Aorta (tissue), 5 donors: ENCODE measurements around the gene GOLT1B. TPM values are rescaled to one million over a fixed set of nuclear protein-coding genes. Genes with fewer than 3 reads are reported as not detected.

Experiments
- ATAC-seq: fragments of 200-7000 bp; cut with Tn5 transposase; one replicate; pipeline ENCODE4 v1.9.1; 2022; ENCODE audit warnings: moderate library complexity; ENCODE audit not compliant: low FRiP score
- DNase-seq, 2 donors: peaks; one replicate each; pipeline ENCODE4 v3.0.0-alpha.2; 2020
- H3K27ac ChIP-seq, 2 donors: one replicate each; pipeline ENCODE4 v1.5.1; 2013; ENCODE audit warnings: low read length in 2 of 2, mild to moderate bottlenecking in 2 of 2, moderate library complexity in 2 of 2, control low read depth in 1 of 2, inconsistent platforms in 1 of 2, low read depth in 1 of 2
- H3K27me3 ChIP-seq, 2 donors: one replicate each; pipeline ENCODE4 v1.6.1; 2013; ENCODE audit warnings: control low read depth in 1 of 2, low read length in 1 of 2, mild to moderate bottlenecking in 1 of 2, moderate library complexity in 1 of 2; ENCODE audit not compliant: insufficient read depth in 2 of 2, control insufficient read depth in 1 of 2
- H3K36me3 ChIP-seq, 2 donors: one replicate each; pipeline ENCODE4 v1.6.1; 2013; ENCODE audit warnings: control low read depth in 1 of 2, low read length in 1 of 2, mild to moderate bottlenecking in 1 of 2; ENCODE audit not compliant: insufficient read depth in 2 of 2, control insufficient read depth in 1 of 2
- H3K4me1 ChIP-seq, 2 donors: one replicate each; pipeline ENCODE4 v1.6.1; 2013; ENCODE audit warnings: low read length in 2 of 2, control low read depth in 1 of 2, mild to moderate bottlenecking in 1 of 2, moderate library complexity in 1 of 2; ENCODE audit not compliant: insufficient read depth in 2 of 2, control insufficient read depth in 1 of 2
- H3K4me3 ChIP-seq, 2 donors: one replicate each; pipeline ENCODE4 v1.5.1; 2013; ENCODE audit warnings: low read length in 2 of 2, control low read depth in 1 of 2, mild to moderate bottlenecking in 1 of 2
- H3K9me3 ChIP-seq: one replicate; pipeline ENCODE4 v1.6.1; 2013; ENCODE audit warnings: mild to moderate bottlenecking, low read length; ENCODE audit not compliant: control insufficient read depth
- WGBS, 2 donors: extraction: QIAGEN DNeasy Blood & Tissue Kit; methylation state at CpG; one replicate each; pipeline ENCODE4 v1.1.7; 2013; 5-methylcytosine and 5-hydroxymethylcytosine counted together
- intact Hi-C, 2 donors: fragments of 100-400 bp; cut with DNase I; formaldehyde crosslinking; loops; one replicate each; pipeline versions ENCODE4 v1.14.2 to v1.15.0; 2022
- polyA plus RNA-seq, 2 donors: library from polyadenylated mRNA; stranded (reverse); fragments of 200-250 nt; gene quantifications; one replicate each; pipeline ENCODE4 v1.2.3, GENCODE V29; 2013
- total RNA-seq, 2 donors: library from RNA; stranded (reverse); fragmentation: NEBNext Ultra II Directional; extraction: Animal tissue kit (Norgen Biotek cat#: 25700); gene quantifications; one replicate each; pipeline ENCODE4 v1.2.1, GENCODE V29; 2021
- donor health status: healthy with polysubstance abuse.
- donor health status: Bipolar disorder and iron deficiency.
- donor health status: DM: no; HTN: no; CAD: no.
- donor health status: DM: no; HTN: no; CAD: no.
- donor health status: DM: yes; HTN: yes; CAD: no.

The GOLT1B gene
- total and polyA plus RNA-seq, 4 donors: 24.4 to 45.4 (median 35.3) TPM

DNA sequence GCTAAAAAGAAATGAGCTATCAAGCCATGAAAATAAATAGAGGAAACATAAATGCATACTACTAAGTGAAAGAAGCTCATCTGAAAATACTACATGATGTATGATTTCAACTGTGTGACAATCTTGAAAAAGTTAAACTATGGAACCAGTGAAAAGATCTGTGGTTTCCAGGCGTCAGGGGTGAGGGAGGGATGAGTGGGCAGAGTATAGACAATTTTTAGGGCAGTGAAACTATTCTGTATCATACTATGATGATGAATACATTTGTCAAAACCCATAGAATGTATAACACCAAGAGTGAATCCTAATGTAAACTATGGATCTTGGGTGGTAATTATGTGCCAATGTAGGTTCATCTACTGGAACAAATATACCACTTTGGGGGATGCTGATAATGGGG is 45.8 kb downstream of the GOLT1B start:
- no peak overlapping the region for H3K27ac ChIP-seq
- no peak overlapping the region for H3K4me3 ChIP-seq
- H3K4me1 ChIP-seq: no peaks in the 10 kb centered on the region
- intact Hi-C loops: no loop called here
- WGBS, 2 donors: 63 to 74% methylated on average over 1 of the region's 1 CpG
- no peaks in the 10 kb centered on the region for H3K9me3 ChIP-seq
- ATAC-seq (no peak), DNase-seq (no peak)
- H3K36me3 ChIP-seq: no peaks in the 10 kb centered on the region
- no peaks in the 10 kb centered on the region for H3K27me3 ChIP-seq

DNA sequence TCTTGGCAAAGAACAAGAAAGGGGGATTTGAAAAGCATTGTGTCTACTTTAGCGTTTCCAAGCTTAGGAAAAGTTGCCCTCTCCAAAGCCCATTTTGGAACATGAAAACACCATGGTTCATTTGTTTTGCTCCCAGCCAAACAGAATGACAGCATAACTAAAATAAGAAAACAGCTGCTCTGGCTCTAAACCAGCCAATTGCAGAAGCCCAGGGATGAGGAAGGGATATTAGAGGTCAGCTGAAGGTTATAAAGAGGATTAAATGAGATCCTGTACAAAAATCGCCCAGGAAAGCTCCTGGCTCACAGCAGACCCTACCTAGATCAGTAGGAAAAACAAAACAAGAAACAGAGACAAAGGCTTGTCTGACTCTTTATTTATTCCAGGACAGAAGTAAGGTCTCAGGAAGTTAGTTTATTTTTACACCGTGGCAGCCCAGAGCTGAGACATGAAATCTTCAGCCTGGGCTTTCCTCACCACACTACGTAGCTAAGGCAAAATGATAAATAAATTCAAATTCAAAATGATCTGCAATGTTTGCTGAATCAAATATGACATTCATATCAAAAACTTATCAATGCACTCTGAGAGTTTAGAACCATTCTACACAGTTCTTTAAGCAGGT is 50.4 kb downstream of the GOLT1B start:
- intact Hi-C loops: no loop called here
- Histone ChIP-seq H3K36me3 (no peaks in the 10 kb centered on the region), H3K4me1 (no peaks in the 10 kb centered on the region), H3K27ac (no peak overlapping the region), H3K27me3 (no peaks in the 10 kb centered on the region), H3K9me3 (no peaks in the 10 kb centered on the region), H3K4me3 (no peak overlapping the region)
- 9 to 11% methylated on average over 4 of the region's 4 CpGs for WGBS, 2 donors
- no peak for DNase-seq
- ATAC-seq: no peak

DNA sequence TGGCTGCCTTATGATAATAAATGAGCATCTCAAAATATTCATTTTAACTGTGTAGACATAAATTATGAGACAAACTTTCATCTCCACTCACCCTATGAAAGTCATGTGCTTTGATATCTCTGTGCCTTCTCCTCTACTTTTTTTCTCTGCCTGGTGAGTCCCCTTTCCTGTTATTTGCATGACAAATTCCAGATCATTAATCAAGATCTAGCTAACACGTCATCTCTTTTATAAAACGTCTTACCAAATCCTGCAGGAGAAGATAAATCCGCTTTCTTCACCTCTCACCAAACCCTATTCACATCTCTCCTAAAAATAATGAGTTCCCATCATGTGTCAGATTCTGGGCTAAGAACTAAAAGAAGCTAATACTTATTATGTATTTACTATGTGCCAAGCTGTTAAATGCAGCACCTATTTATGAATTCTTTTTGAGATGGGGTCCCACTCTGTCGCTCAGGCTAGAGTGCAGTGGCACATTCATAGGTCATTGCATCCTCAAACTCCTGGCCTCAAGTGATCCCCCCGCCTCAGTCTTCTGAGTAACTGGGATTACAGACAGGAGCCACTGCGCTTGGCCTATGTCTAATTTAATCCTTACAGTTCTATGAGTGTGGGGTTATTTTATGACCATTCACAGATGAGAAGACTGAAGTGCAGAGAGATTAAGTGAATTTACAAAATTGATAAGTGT is 51.2 kb downstream of the GOLT1B start:
- Histone ChIP-seq H3K27me3 (no peaks in the 10 kb centered on the region), H3K9me3 (no peaks in the 10 kb centered on the region), H3K4me1 (no peaks in the 10 kb centered on the region), H3K36me3 (no peaks in the 10 kb centered on the region), H3K4me3 (no peak overlapping the region), H3K27ac (no peak overlapping the region)
- 64 to 70% methylated on average over 6 of the region's 6 CpGs for WGBS, 2 donors
- no peak for DNase-seq
- intact Hi-C loops: no loop called here
- no peak for ATAC-seq

DNA sequence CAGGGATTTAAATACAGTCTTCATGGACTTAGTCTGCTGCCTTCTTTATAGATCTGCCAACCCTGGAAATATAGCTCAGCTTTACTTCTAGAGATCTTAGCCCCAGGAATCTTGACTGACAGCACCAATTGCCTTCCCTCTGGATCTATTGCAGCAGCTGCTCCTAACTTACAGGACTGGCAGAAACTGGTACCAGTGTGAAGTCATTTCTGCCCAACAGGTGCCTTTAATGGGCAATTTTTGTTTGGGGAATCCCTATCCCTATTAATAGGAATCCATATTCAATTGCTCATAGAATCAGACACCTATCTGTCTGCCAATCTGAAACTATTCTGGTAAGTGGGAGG is 51.7 kb downstream of the GOLT1B start:
- intact Hi-C loops: no loop called here
- Histone ChIP-seq H3K4me1 (no peaks in the 10 kb centered on the region), H3K36me3 (no peaks in the 10 kb centered on the region), H3K27ac (no peak overlapping the region), H3K4me3 (no peak overlapping the region), H3K9me3 (no peaks in the 10 kb centered on the region), H3K27me3 (no peaks in the 10 kb centered on the region)
- ATAC-seq (no peak), DNase-seq (no peak)

DNA sequence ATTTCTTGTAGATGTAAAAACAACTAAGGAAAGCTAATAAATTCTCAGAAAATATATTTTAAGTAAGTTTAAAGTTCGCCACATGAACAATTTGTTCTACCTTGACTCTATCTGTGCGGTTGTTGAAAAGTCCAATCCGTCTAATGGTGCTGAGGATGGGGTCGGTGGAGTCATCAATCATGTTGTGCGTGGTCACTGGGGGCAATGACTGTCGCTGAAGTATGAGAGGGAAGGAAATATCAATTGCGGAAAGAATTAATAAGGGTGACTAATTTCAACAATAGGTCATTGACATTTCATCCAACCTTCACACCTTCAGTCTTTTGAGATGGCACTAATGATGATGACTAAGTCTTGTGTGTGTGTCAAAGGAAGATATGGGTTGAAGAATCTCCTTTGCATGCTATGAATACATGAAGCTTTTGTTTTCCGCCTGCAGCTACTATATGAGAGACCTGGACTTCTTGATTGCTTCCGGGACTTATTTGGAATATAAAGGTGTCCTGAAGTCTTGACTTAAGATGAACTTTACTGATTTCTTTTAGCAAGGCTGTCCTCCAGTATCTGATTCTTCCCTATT is 56.6 kb downstream of the GOLT1B start:
- no peak overlapping the region for H3K4me3 ChIP-seq

DNA sequence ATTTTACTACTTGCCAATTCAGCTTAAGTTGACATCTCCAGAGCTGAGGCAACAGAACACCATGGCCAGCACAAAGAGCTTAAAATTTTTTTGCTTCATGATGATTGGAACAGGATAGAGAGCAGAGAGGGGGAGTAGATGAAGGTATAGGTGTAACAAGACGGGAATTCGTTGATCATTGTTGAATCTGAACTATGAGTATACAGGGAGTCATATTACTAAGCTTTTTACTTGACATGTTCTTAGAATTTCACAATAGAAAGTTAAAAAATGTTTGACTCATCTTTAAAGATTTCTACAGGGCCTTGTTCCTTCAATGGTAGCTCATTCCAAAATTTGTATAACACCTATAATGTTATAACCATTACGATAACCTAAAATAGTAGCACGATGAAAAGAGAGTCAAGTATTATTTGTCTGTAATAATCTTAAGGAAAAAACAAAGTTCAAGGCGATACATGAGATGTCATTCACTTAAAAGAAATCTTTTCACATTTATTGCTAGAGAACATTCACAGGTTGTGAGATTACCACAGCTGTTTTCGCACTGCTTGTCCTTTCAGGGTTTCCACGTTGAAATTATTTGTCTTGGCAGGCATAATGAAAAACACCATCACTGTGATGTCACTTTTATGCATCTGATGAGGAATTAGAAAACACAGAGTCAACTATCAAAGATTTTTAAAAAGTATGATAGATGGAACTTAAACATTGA is 58.4 kb downstream of the GOLT1B start:
- no peak for DNase-seq
- Histone ChIP-seq H3K27ac (no peak overlapping the region), H3K27me3 (no peaks in the 10 kb centered on the region), H3K4me1 (no peaks in the 10 kb centered on the region), H3K4me3 (no peak overlapping the region), H3K36me3 (no peaks in the 10 kb centered on the region), H3K9me3 (no peaks in the 10 kb centered on the region)
- intact Hi-C loops: no loop called here
- ATAC-seq: no peak
- WGBS, 2 donors: 66 to 67% methylated on average over 7 of the region's 7 CpGs

More for the DNA sequence above, 56.6 kb downstream of the GOLT1B start:
- DNase-seq (no peak), ATAC-seq (no peak)
- H3K27me3 ChIP-seq: no peaks in the 10 kb centered on the region
- no peak overlapping the region for H3K27ac ChIP-seq
- WGBS, 2 donors: 68 to 69% methylated on average over 9 of the region's 9 CpGs
- intact Hi-C loops: no loop called here
- no peaks in the 10 kb centered on the region for H3K9me3 ChIP-seq
- no peaks in the 10 kb centered on the region for H3K4me1 ChIP-seq
- no peaks in the 10 kb centered on the region for H3K36me3 ChIP-seq

DNA sequence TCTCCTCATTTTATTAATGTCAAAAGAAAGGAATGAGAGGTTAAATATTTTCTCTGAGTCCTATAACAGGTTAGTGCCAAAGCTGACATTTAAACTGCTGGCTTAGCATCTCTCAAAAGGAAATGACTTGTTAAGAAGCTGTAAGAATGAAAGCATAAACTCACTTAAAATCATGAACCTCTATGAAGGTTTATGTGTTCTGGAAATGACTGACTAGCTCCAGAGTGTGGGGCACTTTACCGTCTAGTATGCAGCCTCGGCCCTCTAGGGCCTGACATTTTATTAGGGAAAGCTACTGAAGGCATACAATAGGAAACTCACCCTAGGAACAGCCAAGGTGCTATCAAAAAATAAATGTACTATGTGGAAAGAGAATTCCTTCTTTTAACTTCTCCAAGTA is 59.6 kb downstream of the GOLT1B start:
- H3K4me1 ChIP-seq: no peaks in the 10 kb centered on the region

DNA sequence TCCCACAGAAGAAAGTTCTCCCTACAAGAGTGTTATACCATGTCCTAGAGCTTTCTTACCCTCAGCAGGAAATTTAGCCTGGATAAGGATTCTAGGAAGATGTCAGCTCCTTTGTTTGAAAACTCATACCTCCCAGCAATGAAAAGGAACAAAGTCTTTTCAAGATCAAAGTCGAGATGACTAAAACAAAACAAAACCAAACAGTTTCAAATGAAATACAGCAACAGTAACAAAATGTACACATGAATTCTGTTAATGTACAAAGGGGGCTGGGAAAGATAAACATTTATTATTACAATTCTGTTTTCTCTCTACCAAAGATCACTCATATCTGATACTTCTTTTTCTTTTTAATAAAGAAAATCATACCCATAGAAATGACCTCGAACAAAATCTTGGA is 61.3 kb downstream of the GOLT1B start:
- H3K4me1 ChIP-seq: no peaks in the 10 kb centered on the region
- DNase-seq (no peak), ATAC-seq (no peak)
- 80 to 81% methylated on average over 2 of the region's 2 CpGs for WGBS, 2 donors
- H3K4me3 ChIP-seq: no peak overlapping the region
- no peaks in the 10 kb centered on the region for H3K36me3 ChIP-seq
- intact Hi-C loops: no loop called here
- no peaks in the 10 kb centered on the region for H3K27me3 ChIP-seq
- H3K27ac ChIP-seq: no peak overlapping the region
- no peaks in the 10 kb centered on the region for H3K9me3 ChIP-seq

More for the DNA sequence above, 59.6 kb downstream of the GOLT1B start:
- Histone ChIP-seq H3K9me3 (no peaks in the 10 kb centered on the region), H3K36me3 (no peaks in the 10 kb centered on the region), H3K27me3 (no peaks in the 10 kb centered on the region), H3K27ac (no peak overlapping the region), H3K4me3 (no peak overlapping the region)
- WGBS, 2 donors: 22 to 43% methylated on average over 2 of the region's 2 CpGs
- intact Hi-C loops: no loop called here
- DNase-seq (no peak), ATAC-seq (no peak)
